ENCODE data around the gene PTGDR2. TPM values are rescaled to one million over a fixed set of nuclear protein-coding genes. Genes with fewer than 3 reads are reported as not detected.

The PTGDR2 gene
- total RNA-seq, 2 experiments from 2014 or later: 0.23 to 0.38 TPM

GRCh38 chr11:60866911-60867870, 11.4 kb upstream of the PTGDR2 start, which contains the start of gene ZP1:
Gene ZP1, plus strand, starts transcription at chr11:60867542. Its CDS starts 20 bp downstream, at chr11:60867562.
- TF ChIP-seq, protein P1, sequence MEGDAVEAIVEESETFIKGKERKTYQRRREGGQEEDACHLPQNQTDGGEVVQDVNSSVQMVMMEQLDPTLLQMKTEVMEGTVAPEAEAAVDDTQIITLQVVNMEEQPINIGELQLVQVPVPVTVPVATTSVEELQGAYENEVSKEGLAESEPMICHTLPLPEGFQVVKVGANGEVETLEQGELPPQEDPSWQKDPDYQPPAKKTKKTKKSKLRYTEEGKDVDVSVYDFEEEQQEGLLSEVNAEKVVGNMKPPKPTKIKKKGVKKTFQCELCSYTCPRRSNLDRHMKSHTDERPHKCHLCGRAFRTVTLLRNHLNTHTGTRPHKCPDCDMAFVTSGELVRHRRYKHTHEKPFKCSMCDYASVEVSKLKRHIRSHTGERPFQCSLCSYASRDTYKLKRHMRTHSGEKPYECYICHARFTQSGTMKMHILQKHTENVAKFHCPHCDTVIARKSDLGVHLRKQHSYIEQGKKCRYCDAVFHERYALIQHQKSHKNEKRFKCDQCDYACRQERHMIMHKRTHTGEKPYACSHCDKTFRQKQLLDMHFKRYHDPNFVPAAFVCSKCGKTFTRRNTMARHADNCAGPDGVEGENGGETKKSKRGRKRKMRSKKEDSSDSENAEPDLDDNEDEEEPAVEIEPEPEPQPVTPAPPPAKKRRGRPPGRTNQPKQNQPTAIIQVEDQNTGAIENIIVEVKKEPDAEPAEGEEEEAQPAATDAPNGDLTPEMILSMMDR (IDR thresholded peaks at IDR 0.05): no peak
- Mint-ChIP-seq H3K4me3 (no peak within 1 kb of the TSS), H3K36me3 (ENCODE audit: low read depth) (no peaks in the 10 kb centered on the region), H3K27me3 (no peaks in the 10 kb centered on the region), H3K4me1 (ENCODE audit: low read depth) (peaks cover 22% of the 10 kb centered on the region), H3K9me3 (no peaks in the 10 kb centered on the region), H3K27ac (no peak within 1 kb of the TSS)
- DNase-seq (no peak), ATAC-seq (no peak)
- CTCF ChIA-PET: interaction anchor here (0.7 to 7.1 kb wide), 2 partner anchors 36 to 320 kb away, joined by 3 to 37 read pairs; no protein-coding TSS in a partner anchor
- POLR2A ChIA-PET: interaction anchor here (1.1 to 1.9 kb wide), 2 partner anchors 10 to 16 kb away, joined by 3 to 5 read pairs; no protein-coding TSS in a partner anchor
- intact Hi-C loops (cut with micrococcal nuclease): no loop called here

- Mint-ChIP-seq H3K4me3 (no peak overlapping the region), H3K9me3 (no peaks in the 10 kb centered on the region), H3K27me3 (no peaks in the 10 kb centered on the region), H3K36me3 (ENCODE audit: low read depth) (no peaks in the 10 kb centered on the region), H3K27ac (no peak overlapping the region), H3K4me1 (ENCODE audit: low read depth) (peaks cover 5% of the 10 kb centered on the region)
- POLR2A ChIA-PET: no interaction called here
- CTCF ChIA-PET: interaction anchor here (0.9 to 1.3 kb wide), 3 partner anchors 23 to 34 kb away, joined by 3 read pairs; no protein-coding TSS in a partner anchor
- DNase-seq: no peak
- TF ChIP-seq, protein P1 (IDR thresholded peaks at IDR 0.05): no peak
- ATAC-seq: peak; percentile 34
- intact Hi-C loops (cut with micrococcal nuclease): no loop called here
Observed at GRCh38 chr11:60864856-60865513, 9.2 kb upstream of the PTGDR2 start.

DNA sequence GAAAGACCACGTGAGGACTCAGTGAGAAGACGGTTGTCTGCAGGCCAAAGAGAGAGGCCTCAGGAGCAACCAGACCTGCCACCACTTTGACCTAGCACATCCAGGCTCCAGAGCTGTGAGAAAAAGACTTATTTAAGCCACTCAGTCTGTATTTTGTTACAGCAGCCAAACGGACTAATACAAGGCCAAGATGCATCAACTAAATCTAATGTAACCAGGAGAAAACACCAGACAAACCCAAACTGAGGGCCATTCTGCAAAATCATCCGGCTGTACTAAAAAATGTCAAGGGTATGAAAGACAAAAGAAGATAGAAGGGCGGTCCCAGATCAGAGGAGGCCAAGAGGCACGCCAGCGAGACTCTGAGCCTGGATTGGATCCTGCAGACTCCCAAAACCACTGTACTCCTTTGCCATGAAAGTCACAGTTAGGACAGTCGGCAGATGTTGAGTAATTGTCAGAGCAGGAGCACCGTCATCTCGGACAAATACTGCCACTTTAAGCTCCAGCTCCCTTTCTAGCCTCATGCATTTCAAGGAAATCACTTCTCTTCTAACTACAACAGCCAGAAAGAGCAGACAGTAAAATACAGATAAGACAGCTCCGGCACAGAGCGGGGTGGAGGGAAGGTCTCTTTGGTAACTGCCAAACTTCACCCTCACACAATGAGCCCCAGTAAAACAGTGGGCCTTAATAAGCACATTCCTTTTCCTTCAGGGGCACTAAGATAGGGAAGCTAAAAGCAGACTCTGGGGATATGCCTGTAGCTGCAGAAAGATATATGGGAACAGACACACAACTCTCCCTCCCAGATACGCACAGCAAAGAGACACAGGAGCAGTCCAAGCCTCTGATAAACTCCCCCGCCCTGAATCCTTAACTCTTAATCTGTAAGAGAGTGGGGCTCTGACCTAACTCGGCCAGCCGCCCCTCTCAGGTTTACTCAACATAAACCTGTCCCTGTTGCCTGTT, 8.1 kb upstream of the PTGDR2 start:
- ChIA-PET POLR2A (interaction anchor here (1.0 kb wide), 1 partner anchor 203 kb away, joined by 3 read pairs; no protein-coding TSS in a partner anchor), CTCF (interaction anchor here (1.1 to 1.3 kb wide), 2 partner anchors 24 to 33 kb away, joined by 3 read pairs; no protein-coding TSS in a partner anchor)
- ATAC-seq (no peak), DNase-seq (no peak)
- Mint-ChIP-seq H3K36me3 (ENCODE audit: low read depth) (no peaks in the 10 kb centered on the region), H3K4me1 (ENCODE audit: low read depth) (peaks cover 10% of the 10 kb centered on the region), H3K9me3 (no peaks in the 10 kb centered on the region), H3K4me3 (no peak overlapping the region), H3K27ac (no peak overlapping the region), H3K27me3 (no peaks in the 10 kb centered on the region)
- TF ChIP-seq, protein P1 (IDR thresholded peaks at IDR 0.05): no peak
- intact Hi-C loops (cut with micrococcal nuclease): no loop called here

GRCh38 chr11:60862171-60862570, 6.4 kb upstream of the PTGDR2 start:
- intact Hi-C loops (cut with micrococcal nuclease): no loop called here
- ChIA-PET POLR2A (no interaction called here), CTCF (no interaction called here)
- Mint-ChIP-seq H3K27ac (no peak overlapping the region), H3K9me3 (no peaks in the 10 kb centered on the region), H3K36me3 (ENCODE audit: low read depth) (no peaks in the 10 kb centered on the region), H3K4me1 (ENCODE audit: low read depth) (peaks cover 20% of the 10 kb centered on the region), H3K4me3 (no peak overlapping the region), H3K27me3 (no peaks in the 10 kb centered on the region)
- DNase-seq (no peak), ATAC-seq (no peak)
- TF ChIP-seq, protein P1 (IDR thresholded peaks at IDR 0.05): no peak
